Trophoblast cell (in vitro differentiated cells and primary cell): Measurements from ENCODE around the gene TPM1.

Source experiments
- DNase-seq, 2 donors: peaks; one replicate each; pipeline ENCODE4 v3.0.0-alpha.2; 2016
- H2AFZ ChIP-seq: 2 replicates; pipeline ENCODE4 v1.6.1; 2013; ENCODE audit warnings: low read length, moderate library complexity, mild to moderate bottlenecking; ENCODE audit not compliant: insufficient read depth, poor library complexity
- H2AK5ac ChIP-seq: 2 replicates; pipeline ENCODE4 v1.6.1; 2013; ENCODE audit warnings: mild to moderate bottlenecking, low read length
- H2BK120ac ChIP-seq: 2 replicates; pipeline ENCODE4 v1.6.1; 2013; ENCODE audit warnings: low read length, mild to moderate bottlenecking, moderate library complexity; ENCODE audit not compliant: insufficient read depth, poor library complexity
- H2BK12ac ChIP-seq: 2 replicates; pipeline ENCODE4 v1.6.1; 2013; ENCODE audit warnings: mild to moderate bottlenecking, low read length, moderate library complexity
- H2BK5ac ChIP-seq: 2 replicates; pipeline ENCODE4 v1.6.1; 2013; ENCODE audit warnings: low read length, low read depth, moderate library complexity, mild to moderate bottlenecking; ENCODE audit not compliant: poor library complexity
- H3K14ac ChIP-seq: 2 replicates; pipeline ENCODE4 v1.6.1; 2013; ENCODE audit warnings: mild to moderate bottlenecking, low read length
- H3K18ac ChIP-seq: 2 replicates; pipeline ENCODE4 v1.6.1; 2013; ENCODE audit warnings: mild to moderate bottlenecking, low read length
- H3K23ac ChIP-seq: 2 replicates; pipeline ENCODE4 v1.6.1; 2013; ENCODE audit warnings: low read length
- H3K27ac ChIP-seq: 2 replicates; pipeline ENCODE4 v1.5.1; 2013; ENCODE audit warnings: low read depth, mild to moderate bottlenecking, inconsistent platforms, low read length, moderate library complexity
- H3K27me3 ChIP-seq: 2 replicates; pipeline ENCODE4 v1.6.1; 2013; ENCODE audit warnings: inconsistent platforms, mild to moderate bottlenecking, low read length, moderate library complexity; ENCODE audit not compliant: insufficient read depth
- H3K36me3 ChIP-seq, 2 experiments: 1 replicate in 1 of 2; 2 replicates in 1 of 2; pipeline ENCODE4 v1.6.1; 2013; ENCODE audit warnings: low read length in 2 of 2, mild to moderate bottlenecking in 2 of 2, moderate library complexity in 1 of 2; ENCODE audit not compliant: insufficient read depth in 2 of 2, control insufficient read depth in 1 of 2
- H3K4ac ChIP-seq: 2 replicates; pipeline ENCODE4 v1.6.1; 2013; ENCODE audit warnings: low read depth, mild to moderate bottlenecking, low read length, moderate library complexity
- H3K4me1 ChIP-seq, 2 experiments: 1 replicate in 1 of 2; 2 replicates in 1 of 2; pipeline ENCODE4 v1.6.1; 2013; ENCODE audit warnings: low read length in 2 of 2, mild to moderate bottlenecking in 2 of 2, moderate library complexity in 1 of 2; ENCODE audit not compliant: insufficient read depth in 2 of 2, control insufficient read depth in 1 of 2
- H3K4me2 ChIP-seq: 2 replicates; pipeline ENCODE4 v1.6.1; 2013; ENCODE audit warnings: inconsistent platforms, mild to moderate bottlenecking, low read length, moderate library complexity
- H3K4me3 ChIP-seq: 2 replicates; pipeline ENCODE4 v1.5.1; 2013; ENCODE audit warnings: mild to moderate bottlenecking, low read depth, low read length, inconsistent platforms
- H3K79me1 ChIP-seq: one replicate; pipeline ENCODE4 v1.6.1; 2013; ENCODE audit warnings: low read length
- H3K79me2 ChIP-seq: 2 replicates; pipeline ENCODE4 v1.6.1; 2013; ENCODE audit warnings: low read length, mild to moderate bottlenecking; ENCODE audit not compliant: control insufficient read depth, insufficient read depth, poor library complexity
- H3K9ac ChIP-seq: 2 replicates; pipeline ENCODE4 v1.6.1; 2013; ENCODE audit warnings: mild to moderate bottlenecking, low read length
- H3K9me3 ChIP-seq: 2 replicates; pipeline ENCODE4 v1.6.1; 2013; ENCODE audit warnings: low read depth, mild to moderate bottlenecking, control low read depth, inconsistent platforms, low read length; ENCODE audit not compliant: insufficient read depth
- H4K12ac ChIP-seq: 2 replicates; pipeline ENCODE4 v1.6.1; 2013; ENCODE audit warnings: low read depth, mild to moderate bottlenecking, low read length, moderate library complexity
- H4K8ac ChIP-seq: 2 replicates; pipeline ENCODE4 v1.6.1; 2013; ENCODE audit warnings: low read depth, mild to moderate bottlenecking, low read length, moderate library complexity
- H4K91ac ChIP-seq: one replicate; pipeline ENCODE4 v1.6.1; 2013; ENCODE audit warnings: low read depth, mild to moderate bottlenecking, low read length, moderate library complexity
- WGBS: extraction: QIAGEN DNeasy Blood & Tissue Kit; methylation state at CpG from one replicate; pipeline ENCODE4 v1.1.7; 2013; ENCODE audit warnings: missing lambda C conversion rate; ENCODE audit not compliant: insufficient read length, insufficient coverage; ENCODE audit errors: extremely low coverage; 5-methylcytosine and 5-hydroxymethylcytosine counted together

TPM1 gene

DNA sequence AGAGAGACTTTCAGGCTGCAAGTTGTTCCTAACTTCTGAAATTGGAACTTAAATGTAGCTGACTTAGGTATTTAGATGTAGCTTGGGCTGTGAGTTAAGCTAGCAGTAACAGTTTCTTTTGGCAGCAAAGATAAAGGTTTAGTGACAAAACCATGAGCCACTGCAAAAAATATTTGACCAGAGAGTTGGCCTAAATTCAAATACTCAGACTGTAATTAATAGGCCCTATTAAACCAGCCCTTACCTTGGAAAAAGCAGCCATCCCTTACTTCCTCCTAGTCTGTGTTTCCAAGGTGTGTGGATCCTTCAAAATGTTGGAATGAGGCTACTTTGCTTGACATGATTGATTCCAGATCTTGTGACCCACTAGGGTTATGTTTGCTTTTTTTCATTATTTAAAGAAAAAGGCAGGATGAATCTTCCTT, 8.2 kb downstream of the TPM1 start:
- H4K12ac ChIP-seq, result no peak overlapping the region
- no peak overlapping the region for H3K14ac ChIP-seq
- DNase-seq, result no peak
- no peak overlapping the region for H3K18ac ChIP-seq
- no peaks in the 10 kb centered on the region for H3K9me3 ChIP-seq
- no peak overlapping the region for H3K4me3 ChIP-seq
- peaks cover 19% of the 10 kb centered on the region for H3K79me1 ChIP-seq
- H3K4me2 ChIP-seq, result no peak overlapping the region
- no peak overlapping the region for H2BK120ac ChIP-seq
- no peak overlapping the region for H2BK5ac ChIP-seq
- H3K27ac ChIP-seq, result peak overlapping the region; percentile 57
- H3K23ac ChIP-seq, result no peak overlapping the region
- no peak overlapping the region for H2AFZ ChIP-seq
- H3K4me1 ChIP-seq, result peaks cover 7 to 9% of the 10 kb centered on the region in 2 experiments
- H3K9ac ChIP-seq, result no peak overlapping the region
- no peak overlapping the region for H4K91ac ChIP-seq
- H3K27me3 ChIP-seq, result no peaks in the 10 kb centered on the region
- H4K8ac ChIP-seq, result no peak overlapping the region
- no peak overlapping the region for H2AK5ac ChIP-seq
- H3K79me2 ChIP-seq, result peaks cover 4% of the 10 kb centered on the region
- H2BK12ac ChIP-seq, result no peak overlapping the region
- H3K4ac ChIP-seq, result no peak overlapping the region
- H3K36me3 ChIP-seq, result peaks cover 27 to 55% of the 10 kb centered on the region in 2 experiments

DNA sequence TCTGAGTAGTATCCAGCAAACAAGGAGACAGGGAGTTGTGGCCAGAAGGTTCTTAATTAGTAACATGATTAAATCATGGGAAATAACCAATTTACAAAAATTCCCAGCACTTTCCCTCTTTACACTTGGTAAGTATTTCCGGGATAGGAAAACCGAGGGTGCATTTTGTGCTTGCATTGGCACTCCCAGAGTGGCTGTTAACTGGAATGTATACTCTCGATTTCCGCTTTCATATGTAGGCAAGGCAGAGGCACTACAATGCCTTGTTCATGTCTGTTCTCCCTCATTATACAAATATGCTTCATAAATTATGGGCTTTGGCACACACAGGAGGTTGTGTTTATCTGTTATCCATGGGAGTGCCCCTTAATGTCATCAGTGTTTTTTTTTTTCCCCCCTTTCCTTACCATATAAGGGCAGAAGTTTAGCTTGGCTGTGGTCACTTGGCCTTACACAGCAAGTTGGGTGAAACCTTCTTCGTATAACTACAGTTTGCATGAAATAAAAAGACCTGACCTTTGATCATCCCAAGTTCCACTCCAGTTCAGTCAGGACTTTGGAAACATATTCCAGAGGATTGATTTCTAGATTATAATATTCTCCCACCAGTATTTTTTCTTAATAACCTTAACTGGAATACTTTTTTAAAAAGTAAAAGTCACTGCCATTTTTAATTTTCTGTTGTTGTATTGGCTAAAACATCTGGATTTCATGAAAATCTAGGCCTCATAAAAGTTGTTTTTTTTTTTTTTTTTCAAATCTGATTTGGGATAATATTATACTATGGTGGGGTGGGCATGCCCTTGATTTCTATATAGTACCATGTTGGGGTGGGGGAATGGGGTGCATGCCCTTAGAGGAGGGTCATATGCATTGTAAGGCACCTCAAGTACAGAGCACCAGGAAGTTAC, 8.9 kb downstream of the TPM1 start:
- Histone ChIP-seq H3K14ac (no peak overlapping the region), H3K4me2 (peak overlapping the region; percentile 13), H3K23ac (no peak overlapping the region), H2BK12ac (no peak overlapping the region), H2BK5ac (no peak overlapping the region), H3K27ac (peak overlapping the region; percentile 57), H3K79me2 (peaks cover 4% of the 10 kb centered on the region), H3K9me3 (no peaks in the 10 kb centered on the region), H3K36me3 (peaks cover 31 to 58% of the 10 kb centered on the region in 2 experiments), H3K9ac (no peak overlapping the region), H4K91ac (no peak overlapping the region), H3K79me1 (peaks cover 19% of the 10 kb centered on the region), H3K4ac (no peak overlapping the region), H3K4me1 (peaks cover 7 to 11% of the 10 kb centered on the region in 2 experiments), H4K12ac (no peak overlapping the region), H3K18ac (no peak overlapping the region), H3K4me3 (no peak overlapping the region), H2AK5ac (no peak overlapping the region), H2AFZ (no peak overlapping the region), H2BK120ac (no peak overlapping the region), H4K8ac (no peak overlapping the region), H3K27me3 (no peaks in the 10 kb centered on the region)
- no peak for DNase-seq
- no CpG with 5 or more reads among the region's 5 CpGs for WGBS

DNA sequence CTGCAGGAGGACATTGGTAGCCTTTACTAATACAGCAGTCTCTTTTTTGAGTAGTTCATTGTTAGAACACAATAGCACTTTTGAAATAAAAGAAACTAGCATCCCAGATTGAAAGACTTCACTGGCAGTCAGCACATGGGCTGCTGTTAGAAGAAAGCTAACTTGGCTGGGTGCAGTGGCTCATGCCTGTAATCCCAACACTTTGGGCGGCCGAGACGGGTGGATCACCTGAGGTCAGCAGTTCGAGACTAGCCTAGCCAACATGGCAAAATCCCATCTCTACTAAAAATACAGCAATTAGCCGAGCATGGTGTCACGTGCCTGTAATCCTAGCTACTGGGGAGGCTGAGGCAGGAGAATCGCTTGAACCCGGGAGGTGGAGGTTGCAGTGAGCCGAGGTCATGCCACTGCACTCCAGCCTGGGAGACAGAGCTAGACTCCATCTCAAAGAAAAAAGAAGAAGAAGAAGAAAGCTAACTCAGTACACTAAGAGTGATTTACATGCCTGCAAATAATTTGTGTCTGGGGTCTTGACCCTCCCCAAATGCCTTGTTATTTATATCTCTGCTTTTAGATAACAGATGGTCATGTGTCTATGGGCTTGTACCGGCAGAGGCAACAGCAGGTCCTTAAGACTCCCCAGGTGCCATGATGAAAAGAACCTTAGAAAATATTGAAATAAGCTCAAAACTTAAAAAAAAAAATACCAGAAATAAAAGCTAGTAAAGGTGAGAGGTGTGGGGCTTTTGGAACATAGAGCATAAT, 9.7 kb downstream of the TPM1 start:
- H2BK120ac ChIP-seq, result no peak overlapping the region
- H3K27me3 ChIP-seq, result no peaks in the 10 kb centered on the region
- H3K4me1 ChIP-seq, result peaks cover 7 to 11% of the 10 kb centered on the region in 2 experiments
- H3K36me3 ChIP-seq, result peaks cover 32 to 60% of the 10 kb centered on the region in 2 experiments
- no peaks in the 10 kb centered on the region for H3K9me3 ChIP-seq
- no peak overlapping the region for H2AK5ac ChIP-seq
- WGBS, result no CpG with 5 or more reads among the region's 10 CpGs
- no peak overlapping the region for H3K4me3 ChIP-seq
- H3K27ac ChIP-seq, result peak overlapping the region; percentile 43
- no peak overlapping the region for H3K23ac ChIP-seq
- no peak overlapping the region for H2BK12ac ChIP-seq
- no peak overlapping the region for H4K8ac ChIP-seq
- no peak overlapping the region for H4K91ac ChIP-seq
- H3K14ac ChIP-seq, result no peak overlapping the region
- no peak overlapping the region for H4K12ac ChIP-seq
- H3K79me2 ChIP-seq, result no peaks in the 10 kb centered on the region
- H2AFZ ChIP-seq, result no peak overlapping the region
- H2BK5ac ChIP-seq, result no peak overlapping the region
- no peak for DNase-seq
- H3K79me1 ChIP-seq, result peaks cover 12% of the 10 kb centered on the region
- H3K4me2 ChIP-seq, result no peak overlapping the region
- no peak overlapping the region for H3K4ac ChIP-seq
- H3K18ac ChIP-seq, result no peak overlapping the region
- no peak overlapping the region for H3K9ac ChIP-seq

DNA sequence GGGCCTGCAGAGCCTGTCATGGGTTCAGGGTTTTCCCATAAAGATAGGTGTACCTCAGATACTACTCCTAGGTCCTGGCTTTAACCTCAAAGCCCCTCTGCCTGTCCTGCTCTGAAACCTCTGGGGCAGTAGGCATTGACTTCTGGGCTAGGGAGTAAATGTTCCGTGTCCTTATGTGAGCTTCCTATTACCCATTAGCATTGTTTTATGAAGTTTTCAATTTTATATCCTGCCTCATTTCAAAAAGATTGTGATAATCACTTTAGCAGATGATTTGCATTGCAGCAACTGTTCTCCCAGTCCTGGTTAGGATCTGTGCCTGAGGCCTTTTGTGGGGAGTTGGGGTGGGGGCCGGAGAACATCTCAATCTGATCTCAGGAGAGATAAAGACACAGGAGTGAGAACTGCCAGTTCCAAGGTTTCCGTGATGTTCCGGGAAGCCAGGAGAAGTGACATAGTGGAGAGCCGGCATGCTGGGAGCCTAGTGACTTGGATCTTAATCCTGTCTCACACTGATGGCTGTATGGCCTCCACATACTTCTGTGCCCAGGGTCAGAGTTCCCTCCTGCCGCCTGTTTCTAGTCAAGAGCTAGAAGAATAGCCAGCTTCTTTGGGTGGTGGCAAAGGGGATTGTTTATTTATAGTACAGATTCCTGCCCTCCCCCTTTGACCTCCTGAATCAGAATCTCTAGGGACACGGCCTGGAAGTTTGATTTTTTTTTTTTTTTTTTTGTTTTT, 10.6 kb downstream of the TPM1 start:
- Histone ChIP-seq H3K4me1 (peaks cover 7 to 11% of the 10 kb centered on the region in 2 experiments), H3K79me2 (no peaks in the 10 kb centered on the region), H3K4ac (no peak overlapping the region), H2AK5ac (no peak overlapping the region), H3K79me1 (peaks cover 8% of the 10 kb centered on the region), H3K27me3 (no peaks in the 10 kb centered on the region), H2BK12ac (no peak overlapping the region), H2BK5ac (no peak overlapping the region), H4K12ac (no peak overlapping the region), H2AFZ (no peak overlapping the region), H3K23ac (no peak overlapping the region), H3K18ac (no peak overlapping the region), H3K4me3 (no peak overlapping the region), H3K9ac (no peak overlapping the region), H4K91ac (no peak overlapping the region), H3K4me2 (no peak overlapping the region), H3K9me3 (no peaks in the 10 kb centered on the region), H3K36me3 (peaks cover 33 to 60% of the 10 kb centered on the region in 2 experiments), H3K14ac (no peak overlapping the region), H2BK120ac (no peak overlapping the region), H4K8ac (no peak overlapping the region), H3K27ac (peak overlapping the region; percentile 24)
- DNase-seq, result peak; percentile 61 to 63
- WGBS, result no CpG with 5 or more reads among the region's 7 CpGs
